Mononuclear cell (primary cell): ENCODE measurements around the gene LZTS3. TPM values are rescaled to one million over a fixed set of nuclear protein-coding genes. Genes with fewer than 3 reads are reported as not detected.
"Not testable (repeated sequence)": the region's sequence is repeated elsewhere in the genome, so short reads cannot be mapped to it uniquely, and the experiment has no call there.

ENCODE experiments used
- H3K27me3 ChIP-seq: 2 replicates; pipeline ENCODE4 v1.6.0; 2011; ENCODE audit warnings: low read length, control low read depth; ENCODE audit not compliant: insufficient read depth
- H3K4me1 ChIP-seq: 2 replicates; pipeline ENCODE4 v1.5.1; 2011; ENCODE audit warnings: mild to moderate bottlenecking, low read length, control low read depth; ENCODE audit not compliant: insufficient read depth
- H3K4me3 ChIP-seq: 2 replicates; pipeline ENCODE4 v1.5.1; 2011; ENCODE audit warnings: mild to moderate bottlenecking, low read length, moderate library complexity
- H3K9me3 ChIP-seq: 2 replicates; pipeline ENCODE4 v1.5.1; 2011; ENCODE audit warnings: low read depth, mild to moderate bottlenecking, control low read depth, low read length
- total RNA-seq: library from RNA; depleted of rRNA; stranded (reverse); fragments of >200 nt; gene quantifications from one replicate; pipeline ENCODE4 v1.2.3, GENCODE V29; 2012

LZTS3 gene
- 17.6 TPM for total RNA-seq

DNA sequence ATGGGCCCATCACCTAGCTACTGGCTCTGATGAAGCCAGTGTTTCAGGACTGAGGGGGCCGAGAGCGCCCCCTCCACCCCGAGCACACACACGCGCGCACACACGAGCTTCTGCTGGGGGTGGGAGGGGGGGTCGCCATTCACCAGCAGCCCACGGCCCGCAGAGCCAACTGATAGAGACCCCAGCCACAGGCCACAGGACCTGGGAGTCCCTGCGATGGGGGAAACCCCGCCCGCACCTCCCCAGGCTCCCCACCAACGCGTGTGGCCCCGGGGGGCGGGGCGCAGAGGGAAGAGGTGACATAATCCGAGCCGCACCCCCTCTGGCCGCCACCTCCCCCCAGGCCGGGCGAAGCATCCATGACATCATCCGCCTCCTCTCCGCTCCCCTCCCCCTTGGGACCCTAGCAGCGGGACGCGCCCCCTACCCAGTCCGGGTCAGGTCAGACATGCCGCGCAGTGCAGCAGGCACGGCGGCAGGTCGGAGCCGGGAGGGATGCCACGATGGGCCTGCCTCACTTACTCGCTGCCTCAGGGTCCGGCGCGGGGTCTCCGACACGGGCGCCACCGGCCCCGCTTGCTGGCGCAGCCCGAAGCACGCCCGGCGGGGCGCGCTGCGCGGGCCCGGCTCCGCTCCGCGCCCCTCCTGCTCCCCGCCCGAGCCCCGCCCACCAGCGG is at the start of gene LZTS3:
Gene LZTS3 (minus strand): TSS at position 617 of the 677 bp plus-strand sequence. CDS start 6,386 bp downstream, outside the sequence.
- Histone ChIP-seq H3K4me3 (peak within 1 kb of the TSS; percentile 57), H3K27me3 (peaks cover 49% of the 10 kb centered on the region), H3K4me1 (peaks cover 18% of the 10 kb centered on the region), H3K9me3 (no peaks in the 10 kb centered on the region)

DNA sequence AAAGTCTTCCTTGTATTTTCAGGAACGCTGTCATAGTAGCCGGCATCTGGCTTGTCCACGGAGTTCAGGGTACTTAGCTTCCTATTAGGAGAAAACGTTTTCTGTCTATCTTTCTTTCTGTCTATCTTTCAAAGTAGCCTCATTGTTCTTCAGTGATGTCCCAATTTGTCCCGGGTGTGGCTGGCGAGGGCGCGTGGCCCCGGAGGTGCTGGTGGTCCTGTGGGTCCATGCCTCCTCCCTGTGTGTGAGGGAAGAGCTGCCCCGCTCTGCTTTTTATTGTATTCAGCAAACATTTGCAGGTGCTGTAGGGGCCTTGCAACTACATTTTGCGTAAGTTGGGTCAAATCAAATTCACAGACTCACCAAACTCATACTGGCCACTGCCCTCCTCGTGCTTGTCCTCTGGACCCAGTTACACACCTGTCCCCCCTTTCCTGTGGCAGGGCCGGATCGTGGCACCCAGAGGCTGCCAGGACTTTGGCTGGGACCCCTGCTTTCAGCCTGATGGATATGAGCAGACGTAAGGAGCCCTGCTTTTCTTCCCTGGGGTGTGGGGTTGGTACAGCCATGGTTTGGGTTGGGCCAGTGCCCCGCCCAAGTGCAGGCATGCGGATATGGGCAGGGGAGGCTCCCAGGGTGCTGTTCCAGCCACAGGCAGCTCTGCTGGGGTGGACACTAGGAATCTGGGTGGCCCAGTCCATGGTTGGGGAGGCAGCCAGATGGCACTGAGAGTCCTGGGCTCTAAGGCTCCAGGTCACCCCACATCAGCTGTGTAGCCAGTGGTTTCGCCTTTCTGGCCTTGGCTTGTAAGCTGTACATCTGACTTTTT is 48.3 kb upstream of the LZTS3 start:
- Histone ChIP-seq H3K27me3 (no peaks in the 10 kb centered on the region), H3K4me1 (peaks cover 28% of the 10 kb centered on the region), H3K4me3 (no peak overlapping the region), H3K9me3 (no peaks in the 10 kb centered on the region)

- no peaks in the 10 kb centered on the region for H3K9me3 ChIP-seq
These were observed 45.1 kb upstream of the LZTS3 start for GRCh38 chr20:3218307-3218988.

DNA sequence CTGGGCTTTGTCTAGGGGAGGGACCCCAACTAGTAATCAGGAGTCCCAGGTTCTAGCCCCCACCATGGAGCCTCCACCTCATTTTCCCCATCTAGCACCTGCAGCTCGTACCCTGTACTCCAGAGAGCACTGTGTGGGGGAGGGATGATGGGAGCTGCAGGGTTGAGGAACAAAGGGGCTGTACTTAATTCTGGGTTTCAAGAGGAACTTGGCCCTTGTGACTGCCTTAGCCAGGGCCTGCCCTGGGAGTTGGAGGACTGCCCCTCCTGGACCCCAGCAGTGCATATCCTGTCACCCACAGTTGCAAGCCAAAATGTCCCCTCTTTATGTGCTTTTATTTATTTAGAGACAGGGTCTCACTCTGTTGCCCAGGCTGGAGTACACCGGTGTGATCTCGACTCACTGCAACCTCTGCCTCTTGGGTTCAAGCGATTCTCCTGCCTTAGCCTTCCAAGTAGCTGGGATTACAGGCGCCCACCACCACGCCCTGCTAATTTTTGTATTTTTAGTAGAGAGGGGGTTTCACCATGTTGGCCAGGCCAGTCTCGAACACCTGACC is 42.1 kb upstream of the LZTS3 start:
- peaks cover 13% of the 10 kb centered on the region for H3K4me1 ChIP-seq
- H3K9me3 ChIP-seq, H3K27me3 ChIP-seq, H3K4me3 ChIP-seq: not testable (repeated sequence)

More at GRCh38 chr20:3218307-3218988, 45.1 kb upstream of the LZTS3 start:
- H3K4me1 ChIP-seq = peaks cover 22% of the 10 kb centered on the region
- H3K4me3 ChIP-seq = no peak overlapping the region
- H3K27me3 ChIP-seq = no peaks in the 10 kb centered on the region

DNA sequence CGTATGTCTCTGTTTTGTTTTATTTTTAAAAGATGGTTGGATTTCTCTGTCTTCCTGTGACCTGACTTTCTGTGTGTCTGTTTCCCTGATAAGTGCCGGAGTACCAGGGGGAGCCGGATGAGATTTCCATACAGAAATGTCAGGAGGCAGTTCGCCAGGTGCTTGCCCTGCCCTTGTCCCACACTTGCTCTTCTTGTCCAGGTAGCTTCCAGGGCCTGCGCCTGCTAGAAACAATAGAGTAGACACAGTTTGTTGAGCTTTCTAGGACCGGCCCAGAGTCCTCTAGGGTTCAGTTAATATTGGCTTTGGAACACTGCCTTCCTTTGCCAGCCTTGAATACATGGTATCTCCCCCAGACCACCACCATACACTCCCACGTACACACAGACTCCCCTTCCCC is 39.9 kb upstream of the LZTS3 start:
- Histone ChIP-seq H3K9me3 (no peaks in the 10 kb centered on the region), H3K27me3 (no peaks in the 10 kb centered on the region), H3K4me1 (peaks cover 18% of the 10 kb centered on the region), H3K4me3 (no peak overlapping the region)

DNA sequence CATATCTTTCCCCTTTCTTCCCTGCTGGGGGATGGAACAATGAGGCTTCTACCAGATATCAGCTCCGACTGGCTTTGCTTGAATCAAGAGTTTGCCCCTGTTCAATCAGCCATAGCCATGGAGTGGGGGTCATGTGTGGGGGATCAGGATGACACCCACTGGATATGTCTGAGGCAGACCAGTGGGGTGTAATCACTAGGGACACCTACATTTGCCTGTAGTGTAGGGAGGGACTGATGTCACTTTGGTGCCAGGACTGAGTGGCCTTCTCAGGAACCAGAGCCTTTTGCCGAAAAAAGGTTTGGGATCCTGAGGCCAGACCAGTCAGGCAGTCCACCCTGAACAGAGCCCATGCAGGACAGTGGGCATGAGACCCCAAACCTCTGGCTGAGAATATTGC is 37.0 kb upstream of the LZTS3 start:
- no peaks in the 10 kb centered on the region for H3K9me3 ChIP-seq

DNA sequence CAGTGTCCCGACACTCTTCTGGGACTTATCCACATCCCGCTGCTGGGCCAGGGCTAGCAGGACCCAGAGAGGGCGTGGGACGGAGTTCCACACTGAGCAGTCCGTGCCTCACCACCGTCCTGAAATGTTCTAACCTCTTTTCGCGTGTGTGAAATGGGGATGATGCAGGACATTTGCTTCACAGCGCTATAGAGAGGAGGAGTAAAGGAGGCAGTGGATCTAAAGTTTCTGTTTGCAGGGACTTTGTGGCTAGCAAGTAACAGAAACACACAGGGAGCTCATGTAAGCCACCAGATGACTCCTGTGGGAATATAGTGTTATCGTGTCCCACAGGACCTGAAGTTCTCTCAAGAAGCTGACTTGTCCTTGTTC is 36.6 kb upstream of the LZTS3 start:
- H3K9me3 ChIP-seq = no peaks in the 10 kb centered on the region
- peak overlapping the region; percentile 95 for H3K4me3 ChIP-seq
- peaks cover 18% of the 10 kb centered on the region for H3K4me1 ChIP-seq
- no peaks in the 10 kb centered on the region for H3K27me3 ChIP-seq

More for the DNA sequence above, 37.0 kb upstream of the LZTS3 start:
- Histone ChIP-seq H3K4me1 (peaks cover 18% of the 10 kb centered on the region), H3K27me3 (no peaks in the 10 kb centered on the region), H3K4me3 (peak overlapping the region; percentile 95)

- no peaks in the 10 kb centered on the region for H3K27me3 ChIP-seq
These were observed 36.1 kb upstream of the LZTS3 start, which contains the start of gene ITPA for GRCh38 chr20:3209257-3209945. TSS of gene ITPA (plus strand) at chr20:3209498. CDS start at chr20:3209552, 54 bp downstream.

DNA sequence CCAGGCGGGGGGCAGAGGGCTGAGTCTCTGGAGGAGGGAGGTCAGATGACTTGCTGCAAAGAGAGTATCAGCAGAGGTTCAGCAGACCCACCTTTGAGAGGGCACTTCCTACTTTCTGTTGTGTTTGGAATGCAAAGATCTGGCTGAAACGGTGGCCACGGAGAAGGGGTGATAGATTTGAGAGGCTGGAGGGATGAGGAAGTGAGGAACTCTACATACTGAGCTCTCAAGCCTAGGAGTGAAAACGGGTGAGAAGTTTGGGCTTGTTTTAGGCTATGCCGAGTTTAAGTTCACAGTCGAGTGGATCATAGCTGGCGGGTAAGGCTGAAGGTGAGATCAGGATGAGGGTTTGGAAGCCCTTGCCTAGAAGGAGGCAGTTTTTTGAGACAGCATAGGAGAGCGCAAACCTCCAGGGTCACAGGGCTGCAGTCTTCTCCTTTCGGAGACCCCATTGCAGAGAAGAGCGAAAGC is 35.5 kb upstream of the LZTS3 start:
- Histone ChIP-seq H3K4me1 (peaks cover 21% of the 10 kb centered on the region), H3K4me3 (peak overlapping the region; percentile 95), H3K9me3 (no peaks in the 10 kb centered on the region), H3K27me3 (no peaks in the 10 kb centered on the region)

More at GRCh38 chr20:3209257-3209945, 36.1 kb upstream of the LZTS3 start, which contains the start of gene ITPA:
- peak within 1 kb of the TSS; percentile 95 for H3K4me3 ChIP-seq
- peaks cover 18% of the 10 kb centered on the region for H3K4me1 ChIP-seq
- H3K9me3 ChIP-seq = no peaks in the 10 kb centered on the region

GRCh38 chr20:3204124-3204794 is 30.9 kb upstream of the LZTS3 start, which contains the start of gene DDRGK1:
TSS of gene DDRGK1 (minus strand) at chr20:3204682. CDS start at chr20:3204627, 55 bp downstream.
- peak within 1 kb of the TSS; percentile 89 for H3K4me3 ChIP-seq
- no peaks in the 10 kb centered on the region for H3K27me3 ChIP-seq
- H3K4me1 ChIP-seq = peaks cover 20% of the 10 kb centered on the region
- H3K9me3 ChIP-seq = no peaks in the 10 kb centered on the region

DNA sequence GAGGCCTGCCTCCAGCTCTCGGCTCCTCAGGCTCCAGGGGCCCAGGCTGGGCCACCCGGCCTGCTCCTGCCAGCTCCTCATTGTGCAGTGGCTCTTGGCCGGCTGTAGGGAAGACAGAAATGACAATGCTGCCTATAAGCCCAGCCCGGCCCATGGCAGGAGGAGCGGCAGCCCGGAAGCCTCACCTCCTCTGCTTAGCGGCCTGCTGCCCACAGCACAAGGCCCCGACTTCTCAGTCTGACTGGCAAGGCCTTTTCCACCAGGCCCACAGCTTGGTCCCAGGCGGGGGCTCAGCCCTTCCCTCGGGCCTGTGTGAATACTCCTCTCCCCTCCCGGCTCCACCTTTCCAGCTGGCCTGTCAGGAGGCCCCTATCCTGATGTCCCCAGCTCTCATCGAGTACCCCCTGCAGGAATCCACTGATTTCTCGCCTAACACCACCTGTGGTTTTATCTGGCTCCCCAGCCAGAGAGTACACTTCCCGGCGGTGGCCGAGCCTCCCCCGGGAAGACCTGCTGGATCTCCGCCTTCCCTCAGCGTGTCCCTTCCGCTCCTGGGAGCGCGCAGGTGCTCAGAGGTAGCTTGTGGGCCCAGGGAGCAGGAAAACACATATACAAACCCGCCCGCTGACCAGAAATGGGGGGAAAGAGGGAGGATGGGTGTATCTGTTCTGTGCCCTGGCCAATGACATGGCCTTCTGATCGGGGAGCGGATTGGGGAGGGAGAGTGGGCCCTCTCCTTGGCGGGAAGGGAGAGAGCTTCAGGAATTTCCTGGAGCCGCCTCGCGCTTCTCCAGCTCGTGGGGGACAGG is 30.2 kb upstream of the LZTS3 start:
- Histone ChIP-seq H3K9me3 (no peaks in the 10 kb centered on the region), H3K27me3 (no peaks in the 10 kb centered on the region), H3K4me3 (peak overlapping the region; percentile 89), H3K4me1 (peaks cover 16% of the 10 kb centered on the region)

DNA sequence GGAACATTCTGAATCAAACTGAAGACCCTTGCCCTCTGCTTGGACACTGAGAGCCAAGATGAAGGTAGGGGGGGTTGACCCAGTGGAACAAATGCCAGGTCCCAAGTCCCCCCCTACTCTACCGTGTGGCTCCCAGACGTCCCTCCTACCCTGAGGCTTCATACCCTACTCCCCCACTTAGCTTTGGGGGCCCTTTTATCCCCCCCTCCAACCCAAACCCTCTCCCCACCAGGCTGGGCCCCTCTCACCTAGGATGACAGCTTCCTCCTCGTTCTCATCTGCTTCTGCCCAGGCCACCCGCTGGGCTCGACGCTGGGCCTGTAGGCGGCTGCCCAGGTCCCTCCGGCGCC is 29.6 kb upstream of the LZTS3 start:
- H3K27me3 ChIP-seq = no peaks in the 10 kb centered on the region
- no peaks in the 10 kb centered on the region for H3K9me3 ChIP-seq
- H3K4me3 ChIP-seq = no peak overlapping the region
- H3K4me1 ChIP-seq = peaks cover 12% of the 10 kb centered on the region
